Measurements from ENCODE around the gene PTPN14. TPM values are rescaled to one million over a fixed set of nuclear protein-coding genes. Genes with fewer than 3 reads are reported as not detected.
"Not testable (repeated sequence)": the region's sequence is repeated elsewhere in the genome, so short reads cannot be mapped to it uniquely, and the experiment has no call there.

Gene PTPN14
- 1 to 10 TPM in 1 of 2 experiments, under 1 TPM in 1; 0.92 to 1.3 TPM for total RNA-seq

DNA sequence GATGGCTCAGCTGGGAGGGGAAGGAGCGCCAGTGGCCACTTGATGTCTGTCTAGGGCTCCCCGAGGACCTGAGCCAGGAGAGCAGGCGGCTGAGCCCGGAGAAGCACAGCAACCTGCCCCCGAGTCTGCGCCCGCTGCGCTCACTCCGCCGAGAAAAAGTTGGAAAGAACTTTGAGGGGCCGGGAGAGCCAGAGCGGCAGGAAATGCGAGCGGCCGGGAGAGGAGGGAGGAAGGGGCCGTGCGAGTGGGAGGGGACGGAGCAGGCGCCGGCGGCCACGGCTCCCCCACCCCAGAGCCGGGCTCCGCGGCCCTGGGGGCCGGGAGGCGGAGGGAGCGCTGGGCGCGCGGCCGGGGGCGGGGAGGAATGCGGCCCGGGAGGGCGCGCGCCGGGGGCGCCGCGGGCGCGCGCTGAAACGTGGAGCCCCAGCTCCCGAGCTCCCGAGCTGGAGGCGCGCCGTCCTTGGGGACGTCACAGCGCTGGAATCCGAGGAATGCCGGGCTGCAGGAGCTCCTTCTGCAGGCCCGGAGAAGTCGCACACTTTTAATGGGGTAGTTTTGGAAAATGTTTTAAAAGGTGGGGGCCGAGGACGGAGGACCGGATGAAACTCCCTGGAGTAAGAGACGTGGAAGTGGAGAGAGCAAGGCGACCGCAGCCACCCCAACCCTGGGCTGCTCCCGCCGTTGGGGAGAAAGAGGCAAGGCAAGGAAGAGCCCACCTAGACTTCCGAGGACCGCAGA is at the start of gene PTPN14:
Gene PTPN14, minus strand, starts transcription at position 167 of the 738 bp plus-strand sequence. CDS start 86,799 bp downstream, outside the sequence.
- peaks cover 58% of the 10 kb centered on the region for H3K27me3 Mint-ChIP-seq
- H3K4me3 Mint-ChIP-seq, result peak within 1 kb of the TSS; percentile 78
- H3K36me3 Mint-ChIP-seq, result no peaks in the 10 kb centered on the region
- H3K27ac Mint-ChIP-seq, result no peak within 1 kb of the TSS
- no peaks in the 10 kb centered on the region for H3K9me3 Mint-ChIP-seq
- H3K4me1 Mint-ChIP-seq, result peaks cover 3% of the 10 kb centered on the region
- DNase-seq, result peak; percentile 11

DNA sequence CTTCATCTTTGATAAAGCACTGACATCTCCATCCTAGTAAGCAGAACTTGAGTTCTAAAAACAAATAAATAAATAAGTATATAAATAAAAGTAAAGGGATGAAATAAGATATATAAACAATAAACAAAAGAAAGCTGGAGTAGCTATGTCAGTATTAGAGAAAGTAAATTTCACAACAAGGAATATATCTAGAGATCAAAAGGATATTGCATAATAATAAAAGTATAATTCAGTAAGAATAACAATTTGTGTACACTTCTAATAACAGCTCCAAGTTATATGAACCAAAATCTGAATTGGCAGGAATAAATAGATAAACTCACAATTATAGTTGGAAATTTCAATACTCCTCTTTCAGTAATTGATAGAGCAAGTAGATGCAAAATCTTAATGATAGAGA is 41.8 kb upstream of the PTPN14 start:
- no peaks in the 10 kb centered on the region for H3K27me3 Mint-ChIP-seq

DNA sequence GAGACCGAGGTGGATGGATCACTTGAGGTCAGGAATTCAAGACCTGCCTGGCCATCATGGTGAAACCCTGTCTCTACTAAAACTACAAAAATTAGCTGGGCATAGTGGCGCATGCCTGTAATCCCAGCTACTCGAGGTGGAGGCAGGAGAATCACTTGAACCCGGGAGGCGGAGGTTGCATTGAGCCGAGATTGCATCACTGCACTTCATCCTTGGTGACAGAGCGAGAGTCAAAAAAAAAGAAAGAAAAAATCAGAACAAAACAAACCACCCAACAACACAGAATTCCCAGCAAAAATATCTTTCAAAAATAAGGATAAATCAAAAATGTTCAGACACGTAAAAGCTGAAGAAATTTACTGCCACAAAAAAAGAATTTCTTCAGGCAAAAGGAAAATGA is 40.5 kb upstream of the PTPN14 start:
- not testable (repeated sequence) for DNase-seq, H3K4me1 Mint-ChIP-seq, H3K36me3 Mint-ChIP-seq, H3K9me3 Mint-ChIP-seq, H3K27me3 Mint-ChIP-seq, H3K4me3 Mint-ChIP-seq, H3K27ac Mint-ChIP-seq

More for the DNA sequence above, 41.8 kb upstream of the PTPN14 start:
- Mint-ChIP-seq H3K9me3 (no peaks in the 10 kb centered on the region), H3K4me3 (no peak overlapping the region), H3K36me3 (no peaks in the 10 kb centered on the region), H3K4me1 (no peaks in the 10 kb centered on the region), H3K27ac (no peak overlapping the region)
- no peak for DNase-seq

DNA sequence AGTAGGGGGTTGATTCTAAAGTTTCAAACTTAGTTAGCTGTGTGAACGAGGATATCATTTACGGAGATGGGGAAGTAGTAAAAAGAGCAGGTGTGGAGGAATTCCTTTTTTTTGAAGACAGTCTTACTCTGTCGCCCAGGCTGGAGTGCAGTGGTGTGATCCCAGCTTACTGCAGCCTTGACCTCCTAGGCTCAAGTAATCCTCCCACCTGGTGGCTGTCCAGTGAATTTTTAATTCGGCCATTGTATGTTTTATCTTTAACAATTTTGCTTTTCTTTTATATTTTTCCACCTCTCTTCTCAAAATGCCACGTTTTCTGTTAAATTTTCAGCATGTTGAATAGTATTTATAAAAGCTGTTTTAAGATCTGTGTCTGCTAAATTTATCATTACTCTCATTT is 39.3 kb upstream of the PTPN14 start:
- no peak overlapping the region for H3K27ac Mint-ChIP-seq
- no peaks in the 10 kb centered on the region for H3K36me3 Mint-ChIP-seq
- no peak for DNase-seq
- no peaks in the 10 kb centered on the region for H3K9me3 Mint-ChIP-seq
- no peak overlapping the region for H3K4me3 Mint-ChIP-seq
- no peaks in the 10 kb centered on the region for H3K27me3 Mint-ChIP-seq
- H3K4me1 Mint-ChIP-seq, result no peaks in the 10 kb centered on the region

DNA sequence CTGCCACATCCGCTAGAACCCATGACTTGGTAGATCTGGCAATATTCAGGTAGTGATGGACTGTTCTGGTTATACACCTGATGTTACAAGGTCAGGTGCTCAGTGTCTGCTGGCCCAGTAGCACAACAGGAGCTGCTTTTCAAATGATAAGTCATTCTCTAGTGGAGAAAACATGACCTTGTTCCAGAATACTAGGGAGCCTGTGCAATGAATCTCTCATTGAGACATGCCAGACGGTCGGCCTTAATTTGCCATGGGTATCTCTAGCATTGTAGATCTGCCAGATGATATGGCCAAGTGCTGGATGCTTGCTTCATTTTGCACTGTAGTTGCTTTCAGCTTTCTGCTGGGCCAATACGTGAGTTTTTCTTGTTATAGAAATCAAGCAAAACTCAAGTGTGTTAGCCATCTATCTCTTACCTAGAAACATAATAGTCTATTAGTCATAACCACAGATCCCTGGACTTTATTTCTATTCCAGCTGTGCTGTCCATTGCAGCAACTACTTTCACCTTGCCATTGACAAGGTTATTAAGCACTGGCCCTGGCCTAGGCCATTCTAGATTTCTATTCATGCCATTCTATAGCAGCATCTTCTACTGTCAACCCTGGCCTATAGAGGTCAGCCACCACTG is 37.7 kb upstream of the PTPN14 start:
- Mint-ChIP-seq H3K27me3 (no peaks in the 10 kb centered on the region), H3K36me3 (no peaks in the 10 kb centered on the region), H3K27ac (no peak overlapping the region), H3K4me3 (no peak overlapping the region), H3K9me3 (no peaks in the 10 kb centered on the region), H3K4me1 (no peaks in the 10 kb centered on the region)
- DNase-seq, result no peak

DNA sequence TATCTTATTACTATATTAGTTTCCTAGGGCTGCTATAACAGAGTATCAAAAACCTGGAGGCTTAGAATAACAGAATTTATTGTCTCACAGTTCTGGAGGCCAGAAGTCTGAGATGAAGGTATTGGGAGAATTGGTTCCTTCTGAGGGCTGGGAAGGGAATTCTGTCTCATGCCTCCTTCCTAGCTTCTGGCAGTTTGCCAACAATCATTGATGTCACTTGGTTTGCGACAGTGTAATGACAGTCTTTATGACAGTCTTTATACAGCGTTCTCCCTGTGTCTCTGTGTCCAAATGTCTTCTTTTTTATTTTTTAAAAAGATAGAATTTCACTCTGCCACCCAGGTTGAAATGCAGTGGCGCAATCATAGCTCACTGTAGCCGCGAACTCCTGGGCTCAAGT is 35.8 kb upstream of the PTPN14 start:
- Mint-ChIP-seq H3K27ac (no peak overlapping the region), H3K4me3 (no peak overlapping the region), H3K36me3 (no peaks in the 10 kb centered on the region), H3K27me3 (no peaks in the 10 kb centered on the region), H3K9me3 (no peaks in the 10 kb centered on the region), H3K4me1 (no peaks in the 10 kb centered on the region)
- no peak for DNase-seq

DNA sequence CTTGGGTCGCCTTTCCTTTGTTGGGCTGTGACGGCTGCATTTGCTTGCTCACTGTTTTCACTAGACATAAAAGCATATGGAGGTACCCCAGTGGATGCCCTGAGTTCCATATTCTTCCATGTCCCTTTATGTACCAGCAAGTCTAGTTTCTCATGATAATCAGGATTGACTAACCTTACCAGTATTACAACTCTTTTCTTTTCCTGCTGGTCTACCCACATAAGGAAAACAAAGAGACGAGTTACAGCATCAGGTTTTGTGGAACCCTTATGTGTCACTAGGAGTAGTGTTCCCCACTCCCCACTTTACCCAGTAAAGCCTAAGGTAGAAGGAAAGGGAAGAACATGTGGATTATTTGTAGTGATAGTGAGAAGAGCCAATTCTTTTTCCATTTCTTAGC is 35.2 kb upstream of the PTPN14 start:
- no peak for DNase-seq
- Mint-ChIP-seq H3K9me3 (no peaks in the 10 kb centered on the region), H3K36me3 (no peaks in the 10 kb centered on the region), H3K4me1 (no peaks in the 10 kb centered on the region), H3K27ac (no peak overlapping the region), H3K4me3 (no peak overlapping the region), H3K27me3 (no peaks in the 10 kb centered on the region)

DNA sequence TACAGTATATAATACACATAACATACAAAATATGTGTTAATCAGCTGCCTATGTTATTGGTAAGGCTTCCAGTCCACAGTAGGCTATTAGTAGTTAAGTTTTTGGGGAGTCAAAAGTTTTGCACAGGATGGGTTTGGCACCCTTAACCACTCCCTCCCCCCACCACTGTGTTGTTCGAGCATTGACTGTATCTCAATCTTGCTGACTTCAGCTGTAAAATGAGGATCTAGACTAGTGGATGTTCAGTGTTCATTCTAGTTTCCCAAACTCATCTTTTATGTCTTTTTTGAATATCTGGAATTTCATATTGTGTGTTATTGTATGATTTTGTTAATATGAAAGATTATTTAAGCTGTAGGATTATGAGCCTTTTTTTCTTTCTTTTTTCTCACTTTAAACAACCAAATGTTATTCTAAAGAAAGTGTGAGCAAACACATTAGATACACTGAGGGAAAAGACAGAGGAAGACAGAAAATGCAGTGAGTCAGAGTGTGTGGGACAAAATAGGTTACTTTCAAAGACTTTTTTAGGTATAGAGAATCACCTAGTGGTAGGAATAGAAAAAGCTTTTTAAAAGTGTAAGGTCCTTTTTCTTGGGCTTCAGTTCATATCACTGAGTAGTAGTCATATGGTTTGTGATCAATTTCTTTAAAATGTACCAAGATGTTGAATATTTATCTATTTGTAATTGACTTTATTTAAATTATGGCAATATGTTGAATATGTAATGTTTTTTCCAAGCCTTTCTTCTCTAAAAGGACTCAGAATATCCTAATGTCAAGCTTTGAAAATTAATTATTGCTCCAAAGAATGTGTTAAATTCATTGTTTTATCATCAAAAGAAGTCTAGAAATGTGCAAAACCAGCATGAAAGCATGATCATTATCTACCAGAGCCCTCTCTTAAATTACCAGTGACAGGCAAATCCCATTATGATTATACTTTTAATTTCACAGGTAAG is 33.7 kb upstream of the PTPN14 start:
- Mint-ChIP-seq H3K9me3 (no peaks in the 10 kb centered on the region), H3K36me3 (no peaks in the 10 kb centered on the region), H3K4me1 (no peaks in the 10 kb centered on the region), H3K4me3 (no peak overlapping the region), H3K27ac (no peak overlapping the region), H3K27me3 (no peaks in the 10 kb centered on the region)
- no peak for DNase-seq

DNA sequence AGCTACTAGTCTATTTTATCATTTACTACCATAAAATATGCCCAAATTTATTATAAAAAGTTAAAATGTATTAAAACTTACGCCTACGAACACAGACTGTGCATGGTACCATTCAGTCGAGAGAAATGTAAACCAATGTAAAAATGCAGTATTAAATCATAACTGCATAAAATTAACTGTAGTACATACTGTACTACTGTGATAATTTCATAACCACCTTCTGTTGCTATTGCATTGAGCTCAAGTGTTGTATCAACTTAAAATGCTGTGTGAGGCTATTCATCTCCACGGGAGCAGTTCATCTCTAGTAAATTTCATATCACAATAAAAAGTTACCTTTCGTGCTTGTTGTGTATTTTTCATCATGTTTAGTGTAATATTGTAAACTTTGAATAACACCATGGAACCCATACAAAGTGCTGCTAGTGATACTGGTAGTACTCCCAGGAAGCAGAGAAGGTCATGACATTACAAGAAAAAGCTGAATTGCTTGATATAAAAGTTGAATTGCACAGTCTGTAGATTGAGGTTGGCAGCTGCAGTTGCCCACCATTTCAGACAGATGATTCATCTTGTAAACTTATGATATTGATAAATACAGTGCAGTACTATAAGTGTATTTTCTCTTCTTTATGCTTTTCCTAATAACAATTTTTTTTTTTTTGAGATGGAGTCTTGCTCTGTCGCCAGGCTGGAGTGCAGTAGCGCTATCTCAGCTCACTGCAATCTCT is 32.6 kb upstream of the PTPN14 start:
- Mint-ChIP-seq H3K9me3 (no peaks in the 10 kb centered on the region), H3K27ac (no peak overlapping the region), H3K27me3 (no peaks in the 10 kb centered on the region), H3K4me1 (no peaks in the 10 kb centered on the region), H3K36me3 (no peaks in the 10 kb centered on the region), H3K4me3 (no peak overlapping the region)
- no peak for DNase-seq

DNA sequence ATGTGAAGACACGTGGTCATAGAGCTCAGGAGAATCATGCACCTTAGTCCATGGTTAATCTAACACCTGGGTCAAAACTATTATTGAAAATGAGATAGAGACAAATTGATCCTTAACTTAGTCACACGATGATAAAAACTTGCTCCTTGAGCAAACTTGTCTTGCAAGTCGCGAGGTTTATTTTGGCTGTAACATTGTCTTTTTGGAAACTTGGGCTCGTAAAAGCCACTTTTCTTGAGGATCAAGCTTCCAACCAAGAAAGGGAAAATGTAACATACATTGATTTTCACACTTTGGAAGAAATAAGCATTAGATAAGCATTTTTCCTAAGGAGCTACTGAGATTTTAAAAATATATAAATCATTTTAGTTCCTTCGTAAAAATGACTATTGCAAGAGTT is 31.7 kb upstream of the PTPN14 start:
- no peak for DNase-seq
- Mint-ChIP-seq H3K27ac (no peak overlapping the region), H3K4me3 (no peak overlapping the region), H3K9me3 (no peaks in the 10 kb centered on the region), H3K36me3 (no peaks in the 10 kb centered on the region), H3K4me1 (no peaks in the 10 kb centered on the region), H3K27me3 (no peaks in the 10 kb centered on the region)

DNA sequence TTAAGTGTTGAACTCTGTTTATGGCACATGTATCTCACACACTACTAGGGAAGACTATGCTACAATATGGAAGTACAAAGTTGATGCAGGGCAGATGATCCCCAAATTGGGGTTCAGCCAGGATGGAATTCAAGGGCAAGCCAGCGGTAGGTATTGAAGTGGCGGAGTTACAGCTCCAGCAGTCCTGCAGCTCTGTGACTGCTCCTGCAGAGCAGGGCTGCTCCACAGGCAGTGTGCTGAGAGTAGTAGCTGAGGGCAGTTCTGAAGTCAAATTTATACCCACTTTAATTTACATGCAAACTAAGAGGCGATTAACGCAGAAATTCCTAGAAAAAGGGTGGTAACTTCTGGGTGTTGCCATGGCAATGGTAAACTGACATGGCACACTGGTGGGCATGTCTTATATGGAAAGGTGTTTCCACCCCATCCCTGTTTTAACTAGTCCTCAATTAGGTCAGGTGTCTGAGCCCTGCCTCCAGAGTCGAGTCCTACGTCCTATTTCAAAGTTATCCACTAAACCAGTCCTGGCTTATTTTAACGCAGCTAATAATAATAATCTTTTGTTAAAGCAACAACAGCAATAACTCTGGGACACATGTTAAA is 31.0 kb upstream of the PTPN14 start:
- H3K27me3 Mint-ChIP-seq, result no peaks in the 10 kb centered on the region
- H3K27ac Mint-ChIP-seq, result no peak overlapping the region
- H3K4me3 Mint-ChIP-seq, result no peak overlapping the region
- H3K36me3 Mint-ChIP-seq, result no peaks in the 10 kb centered on the region
- no peaks in the 10 kb centered on the region for H3K4me1 Mint-ChIP-seq
- no peak for DNase-seq
- peaks cover 3% of the 10 kb centered on the region for H3K9me3 Mint-ChIP-seq

DNA sequence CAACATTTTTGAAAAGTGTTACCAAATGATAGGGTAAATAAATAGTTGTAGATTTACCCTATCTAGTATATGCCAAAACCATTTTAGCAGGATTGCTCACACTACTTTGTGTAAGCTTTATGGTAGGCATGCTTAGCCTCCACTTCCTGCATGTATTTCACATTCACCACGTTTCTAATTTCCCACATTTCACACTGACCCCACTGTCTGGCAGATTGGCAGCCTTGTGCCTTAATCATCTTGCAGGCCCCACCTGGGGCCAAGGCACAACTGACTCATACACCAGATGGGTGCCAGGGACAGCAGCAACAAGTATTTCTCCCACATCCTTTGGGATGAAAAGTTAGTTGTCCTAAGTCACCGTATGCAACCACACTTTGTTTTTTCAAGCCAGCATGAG is 30.4 kb upstream of the PTPN14 start:
- Mint-ChIP-seq H3K27ac (no peak overlapping the region), H3K36me3 (no peaks in the 10 kb centered on the region), H3K4me1 (no peaks in the 10 kb centered on the region), H3K27me3 (no peaks in the 10 kb centered on the region), H3K9me3 (peaks cover 9% of the 10 kb centered on the region), H3K4me3 (no peak overlapping the region)
- no peak for DNase-seq

DNA sequence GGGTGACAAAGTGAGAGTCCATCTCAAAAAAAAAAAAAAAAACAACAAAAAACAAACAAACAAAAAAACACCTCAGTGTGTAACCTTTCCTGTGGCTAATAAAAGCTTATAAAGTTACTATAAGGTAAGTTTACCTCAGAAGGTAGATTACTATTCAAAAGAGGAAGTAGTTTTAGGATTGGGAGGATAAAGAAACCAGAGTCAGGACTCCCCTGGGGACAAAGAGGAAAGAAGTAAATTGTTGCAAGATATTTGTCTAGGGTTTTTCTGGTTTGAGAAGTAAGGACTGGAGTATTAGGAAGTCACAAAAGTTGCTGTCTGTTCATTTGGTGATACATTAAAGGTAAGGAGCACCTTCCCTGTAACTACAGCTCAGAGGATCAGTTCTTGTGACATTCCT is 27.8 kb upstream of the PTPN14 start:
- no peak for DNase-seq
- Mint-ChIP-seq H3K27me3 (no peaks in the 10 kb centered on the region), H3K36me3 (peaks cover 9% of the 10 kb centered on the region), H3K4me3 (no peak overlapping the region), H3K27ac (no peak overlapping the region), H3K4me1 (no peaks in the 10 kb centered on the region), H3K9me3 (peaks cover 19% of the 10 kb centered on the region)

DNA sequence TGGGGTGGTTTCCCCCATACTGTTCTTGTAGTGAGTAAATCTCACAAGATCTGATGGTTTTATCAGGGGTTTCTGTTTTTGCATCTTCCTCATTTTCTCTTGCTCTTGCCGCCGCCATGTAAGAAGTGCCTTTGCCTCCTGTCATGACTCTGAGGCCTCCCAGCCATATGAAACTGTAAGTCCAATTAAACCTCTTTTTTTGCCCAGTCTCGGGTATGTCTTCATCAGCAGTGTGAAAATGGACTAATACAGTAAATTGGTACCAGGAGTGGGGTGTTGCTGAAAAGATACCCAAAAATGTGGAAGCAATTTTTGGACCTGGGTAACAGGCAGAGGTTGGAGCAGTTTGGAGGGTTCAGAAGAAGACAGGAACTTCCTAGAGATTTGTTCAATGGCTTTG is 24.7 kb upstream of the PTPN14 start:
- not testable (repeated sequence) for H3K4me3 Mint-ChIP-seq, DNase-seq

More for the DNA sequence above, 24.7 kb upstream of the PTPN14 start:
- H3K27ac Mint-ChIP-seq, H3K36me3 Mint-ChIP-seq, H3K27me3 Mint-ChIP-seq, H3K4me1 Mint-ChIP-seq: not testable (repeated sequence)
- H3K9me3 Mint-ChIP-seq, result peaks cover 19% of the 10 kb centered on the region
